Measurements from ENCODE around the gene KRTAP10-4. TPM values are rescaled to one million over a fixed set of nuclear protein-coding genes. Genes with fewer than 3 reads are reported as not detected.

The KRTAP10-4 gene
- total RNA-seq, 1 experiment from 2014 or later = not detected

DNA sequence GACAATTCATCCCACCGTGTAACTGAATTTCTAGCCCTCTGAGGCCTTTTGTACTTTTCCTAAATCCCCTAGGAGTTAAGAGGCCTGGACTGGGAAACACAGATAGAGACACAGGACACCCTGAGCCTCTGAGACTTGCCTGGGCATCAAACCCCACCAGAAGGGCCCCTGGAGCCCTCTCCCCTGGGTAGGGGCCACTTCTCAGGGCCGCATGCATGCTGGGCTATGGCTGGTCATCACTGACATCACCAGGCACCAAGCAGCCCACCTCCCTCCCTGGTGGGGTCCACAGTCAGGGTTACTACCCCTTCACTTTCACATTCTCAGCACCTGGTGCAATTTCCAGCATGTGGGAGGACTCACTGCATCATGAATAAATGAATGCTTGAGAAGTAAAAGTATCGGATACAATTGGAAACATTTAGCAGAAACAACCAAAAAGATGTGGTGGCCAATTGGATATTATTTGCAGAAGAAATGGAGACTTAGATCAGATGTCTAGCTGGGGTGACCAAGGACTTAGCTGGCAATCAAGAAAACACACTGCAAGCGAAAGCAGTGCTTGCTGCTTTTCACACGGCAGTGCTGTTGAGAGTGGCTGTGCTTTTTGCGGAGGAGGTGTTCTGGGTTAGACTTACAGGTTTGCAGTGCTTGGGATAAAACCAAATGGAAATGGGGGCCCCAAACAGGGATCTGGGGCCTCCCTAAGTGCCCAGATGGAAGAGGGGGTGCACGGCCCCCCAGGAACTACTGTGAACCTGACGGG is 25.9 kb downstream of the KRTAP10-4 start:
- Histone ChIP-seq H3K9me2 (ENCODE audit: insufficient read depth) (no peaks in the 10 kb centered on the region), H3K36me3 (ENCODE audit: control insufficient read depth in 1 of 2, insufficient read depth in 2 of 2, low read length in 2 of 2) (no peaks in the 10 kb centered on the region), H2AFZ (ENCODE audit: low read depth, low read length, poor library complexity, severe bottlenecking) (no peak overlapping the region), H3K9me3 (ENCODE audit: control insufficient read depth in 1 of 2, insufficient read depth in 1 of 2, low read depth in 1 of 2, low read length in 2 of 2) (no peaks in the 10 kb centered on the region), H3K4me2 (ENCODE audit: low read length) (no peak overlapping the region), H4K20me1 (ENCODE audit: insufficient read depth) (no peaks in the 10 kb centered on the region), H3K9ac (ENCODE audit: low read length) (no peak overlapping the region), H3K27ac (ENCODE audit: low read depth, low read length) (no peak overlapping the region), H3K4me3 (replicated peaks in 1 of 2; ENCODE audit: low read depth in 1 of 2, low read length in 2 of 2) (no peak overlapping the region), H3K4me1 (ENCODE audit: control insufficient read depth in 1 of 2, insufficient read depth in 2 of 2, low read length in 2 of 2) (peaks cover 0 to 3% of the 10 kb centered on the region in 2 experiments; a peak in 1 of 4 replicates), H3K79me2 (ENCODE audit: insufficient read depth, low read length) (no peaks in the 10 kb centered on the region), H3K27me3 (ENCODE audit: insufficient read depth, low read length) (peaks cover 9% of the 10 kb centered on the region; the same call in 1 of the 2 replicates)
- ChIA-PET RAD21 (ENCODE audit: low non-redundant PET in 1 of 2, low total read pairs in 2 of 2, uncharacterized antibody in 2 of 2, unreplicated experiment in 2 of 2) (no interaction called here), CTCF (no interaction called here), POLR2A (no interaction called here)
- ATAC-seq = no peak
- no peak for DNase-seq (ENCODE audit: low read depth, low spot score)
- BruUV-seq (replicated peaks) = no TSS peak
- no peak for TF ChIP-seq POLR2AphosphoS5 (IDR thresholded peaks at IDR 0.05; ENCODE audit: low read depth, low read length)
- TF ChIP-seq, protein P1, sequence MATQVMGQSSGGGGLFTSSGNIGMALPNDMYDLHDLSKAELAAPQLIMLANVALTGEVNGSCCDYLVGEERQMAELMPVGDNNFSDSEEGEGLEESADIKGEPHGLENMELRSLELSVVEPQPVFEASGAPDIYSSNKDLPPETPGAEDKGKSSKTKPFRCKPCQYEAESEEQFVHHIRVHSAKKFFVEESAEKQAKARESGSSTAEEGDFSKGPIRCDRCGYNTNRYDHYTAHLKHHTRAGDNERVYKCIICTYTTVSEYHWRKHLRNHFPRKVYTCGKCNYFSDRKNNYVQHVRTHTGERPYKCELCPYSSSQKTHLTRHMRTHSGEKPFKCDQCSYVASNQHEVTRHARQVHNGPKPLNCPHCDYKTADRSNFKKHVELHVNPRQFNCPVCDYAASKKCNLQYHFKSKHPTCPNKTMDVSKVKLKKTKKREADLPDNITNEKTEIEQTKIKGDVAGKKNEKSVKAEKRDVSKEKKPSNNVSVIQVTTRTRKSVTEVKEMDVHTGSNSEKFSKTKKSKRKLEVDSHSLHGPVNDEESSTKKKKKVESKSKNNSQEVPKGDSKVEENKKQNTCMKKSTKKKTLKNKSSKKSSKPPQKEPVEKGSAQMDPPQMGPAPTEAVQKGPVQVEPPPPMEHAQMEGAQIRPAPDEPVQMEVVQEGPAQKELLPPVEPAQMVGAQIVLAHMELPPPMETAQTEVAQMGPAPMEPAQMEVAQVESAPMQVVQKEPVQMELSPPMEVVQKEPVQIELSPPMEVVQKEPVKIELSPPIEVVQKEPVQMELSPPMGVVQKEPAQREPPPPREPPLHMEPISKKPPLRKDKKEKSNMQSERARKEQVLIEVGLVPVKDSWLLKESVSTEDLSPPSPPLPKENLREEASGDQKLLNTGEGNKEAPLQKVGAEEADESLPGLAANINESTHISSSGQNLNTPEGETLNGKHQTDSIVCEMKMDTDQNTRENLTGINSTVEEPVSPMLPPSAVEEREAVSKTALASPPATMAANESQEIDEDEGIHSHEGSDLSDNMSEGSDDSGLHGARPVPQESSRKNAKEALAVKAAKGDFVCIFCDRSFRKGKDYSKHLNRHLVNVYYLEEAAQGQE (IDR thresholded peaks at IDR 0.05; ENCODE audit: low read depth) = no peak
- no peak for TF ChIP-seq FOSL1 (IDR thresholded peaks at IDR 0.05; ENCODE audit: low read depth)
- TF ChIP-seq CEBPB (IDR thresholded peaks at IDR 0.05; ENCODE audit: low read depth) = no peak
- TF ChIP-seq ELF1 (IDR thresholded peaks at IDR 0.05; ENCODE audit: borderline replicate concordance, low read depth) = no peak
- TF ChIP-seq POLR2A (IDR thresholded peaks at IDR 0.05; ENCODE audit: borderline replicate concordance, extremely low read depth, insufficient read depth, insufficient read length) = no peak
- no peak for TF ChIP-seq RAD21 (IDR thresholded peaks at IDR 0.05; ENCODE audit: low read depth)
- no peak for TF ChIP-seq SP1 (IDR thresholded peaks at IDR 0.05; ENCODE audit: low read depth)
- TF ChIP-seq EGR1 (IDR thresholded peaks at IDR 0.05; ENCODE audit: low read depth) = no peak
- TF ChIP-seq JUND (IDR thresholded peaks at IDR 0.05) = no peak
- no peak for TF ChIP-seq ZNF274 (IDR thresholded peaks at IDR 0.05; ENCODE audit: low read depth, low read length)
- TF ChIP-seq SRF (IDR thresholded peaks at IDR 0.05; ENCODE audit: low read depth) = no peak
- no peak for TF ChIP-seq YY1 (IDR thresholded peaks at IDR 0.05; ENCODE audit: extremely low read depth, insufficient replicate concordance, low read depth, low read length)
- TF ChIP-seq ZFX (IDR thresholded peaks at IDR 0.05) = no peak
- TF ChIP-seq, protein P2, sequence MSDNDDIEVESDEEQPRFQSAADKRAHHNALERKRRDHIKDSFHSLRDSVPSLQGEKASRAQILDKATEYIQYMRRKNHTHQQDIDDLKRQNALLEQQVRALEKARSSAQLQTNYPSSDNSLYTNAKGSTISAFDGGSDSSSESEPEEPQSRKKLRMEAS (IDR thresholded peaks at IDR 0.05) = no peak
- TF ChIP-seq, protein P3, sequence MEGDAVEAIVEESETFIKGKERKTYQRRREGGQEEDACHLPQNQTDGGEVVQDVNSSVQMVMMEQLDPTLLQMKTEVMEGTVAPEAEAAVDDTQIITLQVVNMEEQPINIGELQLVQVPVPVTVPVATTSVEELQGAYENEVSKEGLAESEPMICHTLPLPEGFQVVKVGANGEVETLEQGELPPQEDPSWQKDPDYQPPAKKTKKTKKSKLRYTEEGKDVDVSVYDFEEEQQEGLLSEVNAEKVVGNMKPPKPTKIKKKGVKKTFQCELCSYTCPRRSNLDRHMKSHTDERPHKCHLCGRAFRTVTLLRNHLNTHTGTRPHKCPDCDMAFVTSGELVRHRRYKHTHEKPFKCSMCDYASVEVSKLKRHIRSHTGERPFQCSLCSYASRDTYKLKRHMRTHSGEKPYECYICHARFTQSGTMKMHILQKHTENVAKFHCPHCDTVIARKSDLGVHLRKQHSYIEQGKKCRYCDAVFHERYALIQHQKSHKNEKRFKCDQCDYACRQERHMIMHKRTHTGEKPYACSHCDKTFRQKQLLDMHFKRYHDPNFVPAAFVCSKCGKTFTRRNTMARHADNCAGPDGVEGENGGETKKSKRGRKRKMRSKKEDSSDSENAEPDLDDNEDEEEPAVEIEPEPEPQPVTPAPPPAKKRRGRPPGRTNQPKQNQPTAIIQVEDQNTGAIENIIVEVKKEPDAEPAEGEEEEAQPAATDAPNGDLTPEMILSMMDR (IDR thresholded peaks at IDR 0.05 in 2 of 3, conservative IDR thresholded peaks at IDR 0.05 in 1 of 3; ENCODE audit: borderline replicate concordance in 1 of 3, insufficient read depth in 1 of 3, low read depth in 2 of 3, low read length in 2 of 3) = no peak
- TF ChIP-seq, protein P4, sequence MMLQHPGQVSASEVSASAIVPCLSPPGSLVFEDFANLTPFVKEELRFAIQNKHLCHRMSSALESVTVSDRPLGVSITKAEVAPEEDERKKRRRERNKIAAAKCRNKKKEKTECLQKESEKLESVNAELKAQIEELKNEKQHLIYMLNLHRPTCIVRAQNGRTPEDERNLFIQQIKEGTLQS (IDR thresholded peaks at IDR 0.05) = no peak
- TF ChIP-seq CBX3 (IDR thresholded peaks at IDR 0.05; ENCODE audit: low read depth) = no peak
- TF ChIP-seq, protein P5, sequence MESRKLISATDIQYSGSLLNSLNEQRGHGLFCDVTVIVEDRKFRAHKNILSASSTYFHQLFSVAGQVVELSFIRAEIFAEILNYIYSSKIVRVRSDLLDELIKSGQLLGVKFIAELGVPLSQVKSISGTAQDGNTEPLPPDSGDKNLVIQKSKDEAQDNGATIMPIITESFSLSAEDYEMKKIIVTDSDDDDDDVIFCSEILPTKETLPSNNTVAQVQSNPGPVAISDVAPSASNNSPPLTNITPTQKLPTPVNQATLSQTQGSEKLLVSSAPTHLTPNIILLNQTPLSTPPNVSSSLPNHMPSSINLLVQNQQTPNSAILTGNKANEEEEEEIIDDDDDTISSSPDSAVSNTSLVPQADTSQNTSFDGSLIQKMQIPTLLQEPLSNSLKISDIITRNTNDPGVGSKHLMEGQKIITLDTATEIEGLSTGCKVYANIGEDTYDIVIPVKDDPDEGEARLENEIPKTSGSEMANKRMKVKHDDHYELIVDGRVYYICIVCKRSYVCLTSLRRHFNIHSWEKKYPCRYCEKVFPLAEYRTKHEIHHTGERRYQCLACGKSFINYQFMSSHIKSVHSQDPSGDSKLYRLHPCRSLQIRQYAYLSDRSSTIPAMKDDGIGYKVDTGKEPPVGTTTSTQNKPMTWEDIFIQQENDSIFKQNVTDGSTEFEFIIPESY (IDR thresholded peaks at IDR 0.05; ENCODE audit: extremely low read depth, insufficient replicate concordance, low read length) = no peak
- no peak for TF ChIP-seq SIN3A (IDR thresholded peaks at IDR 0.05; ENCODE audit: low read depth)
- intact Hi-C loops (cut with micrococcal nuclease) = no loop called here
